Vagina (tissue), 2 donors: ENCODE measurements around the gene FIBCD1.

Source experiments
- CTCF ChIP-seq, 3 experiments: fragments of 450-650 bp in 2 of 3; fragments of 200-600 bp in 1 of 3; sonication (generic) in 1 of 3; IDR thresholded peaks; one replicate each; pipeline ENCODE4 v1.5.1; 2017 to 2019; ENCODE audit warnings: antibody characterized with exemption in 3 of 3, mild to moderate bottlenecking in 2 of 3, moderate library complexity in 2 of 3
- POLR2AphosphoS5 ChIP-seq, 2 donors: sonication (generic); formaldehyde crosslinking; IDR thresholded peaks; one replicate each; pipeline ENCODE4 v1.9.0; 2017; ENCODE audit warnings: antibody characterized with exemption in 2 of 2, mild to moderate bottlenecking in 2 of 2, low read depth in 1 of 2; ENCODE audit not compliant: insufficient read depth in 1 of 2

GRCh38 chr9:130924448-130924788 lies 14.6 kb downstream of the FIBCD1 start:
- TF ChIP-seq POLR2AphosphoS5 (IDR thresholded peaks at IDR 0.05; ENCODE audit: insufficient read depth in 1 of 2, low read depth in 1 of 2) (no peak), CTCF (IDR thresholded peaks at IDR 0.05) (no peak)
